ENCODE results near the gene FOXO6. TPM values are rescaled to one million over a fixed set of nuclear protein-coding genes. Genes with fewer than 3 reads are reported as not detected.

Gene FOXO6
- total RNA-seq, 1 donor from 2014 or later, result 5.9 TPM

DNA sequence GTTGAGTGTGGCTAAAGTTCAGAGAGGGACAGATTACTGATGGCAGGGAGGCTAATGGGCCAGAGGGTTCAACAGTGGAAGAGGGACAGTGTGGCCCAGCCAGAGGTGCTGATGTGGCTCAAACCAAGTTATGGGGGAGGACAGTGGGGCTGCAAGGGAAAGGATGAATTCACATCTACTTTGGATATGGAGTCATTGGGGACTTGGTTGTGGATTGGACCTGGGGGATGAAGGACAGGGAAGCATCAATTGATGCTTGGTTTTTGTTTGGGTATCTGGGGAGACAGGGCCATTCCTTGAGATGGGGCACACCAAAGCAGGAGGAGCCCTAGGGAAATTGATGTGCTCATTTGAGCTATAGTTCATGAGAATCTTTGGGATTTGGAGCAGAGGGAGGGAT, 23.3 kb downstream of the FOXO6 start:
- no peak for DNase-seq

DNA sequence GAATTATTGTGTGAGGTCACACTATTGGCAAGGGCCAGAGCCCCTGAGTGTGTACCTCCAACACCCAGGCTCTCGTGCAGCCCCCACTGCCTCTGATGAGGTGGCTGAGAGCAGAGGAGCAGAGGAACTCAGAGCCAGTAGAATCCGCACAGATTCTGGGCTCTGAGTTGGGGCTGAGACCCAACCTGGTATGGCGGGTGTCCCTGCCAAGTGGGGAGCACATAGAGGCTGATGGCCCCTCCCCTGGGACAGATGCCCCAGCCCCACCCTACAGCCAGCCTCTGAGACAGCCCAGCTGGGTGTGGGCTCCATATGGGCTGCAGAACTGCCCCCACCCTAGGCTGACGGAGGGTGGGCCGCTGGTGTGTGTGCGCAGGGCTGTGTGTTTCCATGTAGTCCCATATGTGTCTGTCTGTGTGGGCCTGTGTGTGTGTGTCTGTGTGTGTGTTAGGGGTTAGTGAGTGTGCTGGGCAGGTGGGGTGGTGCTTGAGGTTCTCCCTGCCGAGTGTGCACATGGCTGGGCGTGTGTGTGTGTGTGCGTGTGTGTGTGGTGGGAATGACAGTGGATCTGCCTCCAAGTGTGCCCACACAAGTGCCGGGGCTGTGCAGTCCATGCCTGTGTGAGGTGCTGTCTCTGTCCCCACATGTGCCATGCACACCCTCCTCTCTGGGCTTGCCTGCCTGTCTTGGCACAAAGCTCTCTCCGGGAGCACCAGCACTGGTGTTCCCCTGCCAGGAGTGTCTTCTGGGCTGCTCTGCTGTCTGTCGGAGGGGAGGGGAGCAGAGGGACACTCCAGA, 24.4 kb downstream of the FOXO6 start:
- DNase-seq, result no peak

DNA sequence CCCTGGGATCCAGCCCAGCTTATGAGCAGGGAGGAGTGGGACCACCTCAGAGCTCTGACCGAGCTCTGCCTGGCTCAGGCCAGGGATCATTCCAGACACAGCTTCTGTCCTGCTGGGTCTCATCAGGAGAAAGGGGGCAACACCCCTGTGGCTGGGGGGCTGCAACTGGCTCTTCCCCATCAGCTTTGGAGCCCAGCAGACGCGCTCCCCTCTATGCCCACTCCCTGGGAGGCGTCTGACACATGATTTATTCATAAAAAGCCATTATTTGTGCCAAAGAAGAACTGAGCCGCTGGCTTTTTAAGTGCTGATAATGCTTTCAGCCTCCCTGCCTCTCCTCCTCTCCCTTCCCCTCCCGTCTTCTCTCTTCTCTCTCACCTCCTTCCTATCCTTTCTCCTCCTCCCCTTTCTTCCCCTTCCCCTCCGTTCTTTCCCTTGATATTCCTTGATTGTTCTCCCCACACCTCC, 25.0 kb downstream of the FOXO6 start:
- no peak for DNase-seq

DNA sequence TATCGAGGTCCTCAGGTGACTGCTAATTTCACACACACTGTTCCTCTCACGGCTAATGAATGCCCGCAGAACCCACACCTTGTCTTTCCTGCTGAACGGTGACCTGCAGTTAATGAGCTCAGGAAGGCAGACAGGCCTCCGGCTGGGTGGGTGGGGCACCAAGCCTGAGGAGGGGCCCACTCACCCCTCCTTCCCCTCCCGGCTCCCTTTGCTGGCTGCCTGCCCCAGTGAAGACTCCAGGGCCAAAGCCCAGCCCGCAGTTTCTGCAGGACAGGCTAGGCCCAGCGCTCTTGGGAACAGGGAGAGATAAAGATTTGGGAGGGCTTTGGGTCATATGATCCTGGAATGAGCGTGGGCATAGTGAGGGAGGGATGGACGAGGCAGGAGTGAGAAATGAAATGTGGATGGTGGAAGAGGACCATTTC, 26.4 kb downstream of the FOXO6 start:
- no peak for DNase-seq

DNA sequence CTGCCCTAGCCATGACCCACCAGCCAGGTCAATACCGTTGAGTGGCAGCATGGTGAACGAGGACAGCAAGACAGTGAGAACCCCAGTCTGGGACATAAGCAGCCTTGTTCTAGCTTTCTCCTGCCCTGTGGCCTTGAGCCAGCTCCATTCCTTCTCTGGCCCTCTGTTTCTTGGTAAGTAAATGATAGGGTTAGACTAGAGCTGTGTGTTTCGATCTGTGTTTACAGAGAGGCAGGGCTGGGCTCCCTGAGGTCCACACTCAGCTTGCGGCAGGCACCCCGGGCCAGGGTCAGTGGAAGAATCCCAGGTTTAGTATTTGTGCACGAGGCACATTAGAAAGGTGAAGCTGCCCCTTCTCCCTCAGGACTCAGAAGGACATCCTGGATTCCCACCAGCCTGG, 27.3 kb downstream of the FOXO6 start:
- DNase-seq, result no peak

DNA sequence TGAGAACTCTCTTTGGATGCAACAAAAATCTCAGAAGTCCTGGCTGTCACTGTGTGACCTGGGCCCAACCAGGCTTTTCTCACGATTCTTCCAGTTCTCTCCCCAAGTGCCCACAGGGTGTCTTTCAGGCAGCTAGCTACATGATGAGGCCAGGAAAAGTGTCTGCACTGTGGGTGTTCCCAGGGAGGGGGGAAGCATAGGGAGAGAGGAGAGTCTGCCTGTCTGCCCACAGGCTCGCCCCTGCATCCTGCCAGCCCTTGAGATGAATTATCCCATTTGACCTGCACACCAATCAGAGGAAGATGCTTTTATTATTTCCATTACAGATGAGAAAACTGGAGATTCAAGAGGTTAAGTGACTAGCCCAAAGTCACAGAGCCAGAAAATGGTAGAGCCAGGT, 27.8 kb downstream of the FOXO6 start:
- no peak for DNase-seq

DNA sequence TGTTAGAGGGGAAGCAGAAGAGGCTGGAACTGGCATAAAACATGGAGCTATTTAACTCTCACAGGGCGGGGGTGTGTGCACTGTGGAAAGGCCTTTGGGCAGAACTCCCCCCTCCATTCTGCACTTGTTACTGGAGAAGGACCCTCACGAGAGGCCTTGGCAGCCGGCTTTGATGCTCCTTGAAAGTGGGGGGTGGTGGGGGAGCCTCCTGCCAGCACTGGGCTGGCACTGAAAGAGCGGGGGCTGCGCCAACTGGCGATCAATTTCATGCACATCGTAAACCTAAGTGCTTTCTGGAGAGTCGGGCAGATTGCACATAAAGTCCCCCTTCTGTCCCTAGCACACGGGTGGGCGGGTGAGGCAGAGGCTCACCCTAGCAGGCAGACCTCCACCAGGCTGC, 28.9 kb downstream of the FOXO6 start:
- DNase-seq, result no peak

DNA sequence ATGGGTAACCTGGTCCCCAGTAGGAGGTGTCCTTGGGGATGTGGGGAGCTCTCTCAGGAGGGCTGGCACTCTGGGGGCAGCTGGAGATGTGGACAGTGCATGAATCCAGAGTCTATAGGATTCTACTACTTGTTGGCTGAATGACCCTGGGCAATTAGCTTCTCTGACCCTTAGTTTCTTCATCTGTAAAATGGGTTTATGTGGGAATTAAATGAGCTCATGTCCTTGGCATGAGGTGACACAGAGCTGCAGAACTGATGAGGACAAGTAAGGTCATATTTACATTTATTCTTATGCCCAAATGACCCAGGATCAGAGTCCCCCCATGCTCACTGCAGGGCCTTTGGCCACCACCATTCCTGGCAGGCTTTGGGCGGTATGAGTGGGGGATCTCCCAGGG, 29.3 kb downstream of the FOXO6 start:
- no peak for DNase-seq

DNA sequence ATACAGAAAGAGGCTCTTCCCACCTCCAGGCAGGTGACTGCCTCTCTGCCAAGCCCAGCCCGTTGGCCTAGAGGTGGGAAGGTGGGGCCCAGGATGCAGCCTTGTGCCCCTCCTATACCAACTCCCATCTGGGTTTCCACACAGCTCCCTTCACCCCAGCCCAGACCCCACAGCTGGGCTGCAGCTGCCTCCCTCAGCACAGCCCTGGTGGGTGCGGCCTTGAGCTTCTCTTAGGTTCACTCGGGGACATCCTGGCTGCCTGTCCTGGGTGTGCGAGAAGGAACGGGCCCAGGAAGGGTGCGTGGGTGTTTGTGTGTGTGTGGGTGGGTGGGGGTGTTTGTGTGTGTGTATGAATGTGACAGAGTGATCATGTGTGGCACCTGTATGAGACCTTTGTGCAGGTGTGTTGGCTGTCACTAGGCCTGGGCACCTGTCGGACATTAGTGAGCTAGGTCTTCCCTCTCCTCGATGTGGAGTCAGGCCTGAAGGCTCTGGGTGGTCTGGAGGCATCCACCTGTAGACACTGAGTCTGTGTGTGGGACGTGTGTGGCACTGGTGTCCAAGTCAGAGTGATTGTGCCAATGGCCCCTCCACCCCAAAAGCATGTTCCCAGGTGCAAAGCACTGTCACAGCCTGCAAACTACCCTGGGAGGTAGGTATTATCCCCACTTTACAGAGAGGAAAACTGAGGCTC, 30.7 kb downstream of the FOXO6 start:
- DNase-seq, result no peak

DNA sequence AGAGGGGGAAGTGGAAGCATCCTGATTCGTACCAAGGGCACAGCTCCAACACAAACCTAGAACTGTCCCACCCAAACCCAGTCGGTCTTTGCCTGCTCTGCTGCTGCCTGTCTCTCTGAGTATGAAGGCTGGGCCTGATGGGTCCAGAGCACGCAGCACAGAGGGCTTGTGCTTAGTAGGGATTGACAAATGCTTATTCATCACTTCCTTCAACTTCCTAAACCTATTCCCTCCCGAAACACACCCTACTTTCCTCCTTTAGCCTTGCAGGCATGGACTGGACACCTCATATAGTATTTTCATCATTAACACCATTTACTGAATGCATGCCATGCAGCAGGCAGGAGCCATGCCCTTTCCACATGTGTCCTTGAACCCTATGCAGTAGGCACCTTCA, 31.3 kb downstream of the FOXO6 start:
- DNase-seq, result no peak

DNA sequence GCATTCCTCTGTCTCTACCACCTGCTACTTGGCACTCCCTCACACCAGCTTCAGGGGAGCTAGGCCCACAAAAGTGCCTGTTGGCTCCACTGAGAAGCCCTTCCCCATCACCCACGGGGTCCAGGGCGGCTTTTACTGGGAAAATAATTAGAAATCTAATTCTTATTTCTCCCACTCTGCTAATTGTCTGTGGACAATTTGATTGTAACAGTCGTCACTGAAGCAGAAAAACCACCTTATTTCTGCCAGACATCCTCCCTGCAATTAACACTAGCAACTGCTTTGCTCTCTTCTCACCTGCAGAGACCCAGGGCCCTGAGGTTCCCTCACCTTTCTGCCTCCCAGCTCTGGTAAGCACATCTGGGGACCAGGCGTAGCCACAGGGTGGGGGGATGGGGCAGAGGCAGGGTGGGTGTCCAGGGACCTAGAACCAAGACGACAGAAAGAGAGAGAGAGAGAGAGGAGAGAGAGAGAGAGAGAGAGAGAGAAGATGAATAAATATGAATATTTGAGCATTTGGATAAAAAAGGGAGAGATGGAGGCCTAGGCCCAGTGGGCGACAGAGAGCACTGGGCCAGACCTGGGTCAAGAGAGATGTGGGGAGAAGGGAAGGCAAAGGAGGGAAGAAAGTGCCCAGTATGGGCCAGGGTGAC, 32.6 kb downstream of the FOXO6 start:
- no peak for DNase-seq

DNA sequence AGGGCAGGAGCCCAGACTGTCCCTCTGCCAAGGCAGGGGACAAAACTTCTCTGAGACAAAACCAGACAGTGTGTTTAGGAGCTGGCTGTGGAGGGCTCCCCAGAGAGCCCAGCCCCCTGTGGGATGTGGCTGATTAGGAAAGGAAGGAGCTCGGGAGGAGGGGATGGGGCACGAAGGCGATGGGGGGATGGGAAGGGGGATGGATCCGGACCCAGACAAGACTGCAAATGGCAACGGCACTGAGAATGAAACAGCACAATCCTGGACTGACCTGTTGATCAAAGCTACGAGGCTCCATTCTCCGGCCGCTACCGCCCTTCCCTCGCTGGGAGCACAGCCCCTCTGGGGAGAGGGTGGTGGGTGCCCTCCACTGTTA, 33.1 kb downstream of the FOXO6 start:
- DNase-seq, result no peak

DNA sequence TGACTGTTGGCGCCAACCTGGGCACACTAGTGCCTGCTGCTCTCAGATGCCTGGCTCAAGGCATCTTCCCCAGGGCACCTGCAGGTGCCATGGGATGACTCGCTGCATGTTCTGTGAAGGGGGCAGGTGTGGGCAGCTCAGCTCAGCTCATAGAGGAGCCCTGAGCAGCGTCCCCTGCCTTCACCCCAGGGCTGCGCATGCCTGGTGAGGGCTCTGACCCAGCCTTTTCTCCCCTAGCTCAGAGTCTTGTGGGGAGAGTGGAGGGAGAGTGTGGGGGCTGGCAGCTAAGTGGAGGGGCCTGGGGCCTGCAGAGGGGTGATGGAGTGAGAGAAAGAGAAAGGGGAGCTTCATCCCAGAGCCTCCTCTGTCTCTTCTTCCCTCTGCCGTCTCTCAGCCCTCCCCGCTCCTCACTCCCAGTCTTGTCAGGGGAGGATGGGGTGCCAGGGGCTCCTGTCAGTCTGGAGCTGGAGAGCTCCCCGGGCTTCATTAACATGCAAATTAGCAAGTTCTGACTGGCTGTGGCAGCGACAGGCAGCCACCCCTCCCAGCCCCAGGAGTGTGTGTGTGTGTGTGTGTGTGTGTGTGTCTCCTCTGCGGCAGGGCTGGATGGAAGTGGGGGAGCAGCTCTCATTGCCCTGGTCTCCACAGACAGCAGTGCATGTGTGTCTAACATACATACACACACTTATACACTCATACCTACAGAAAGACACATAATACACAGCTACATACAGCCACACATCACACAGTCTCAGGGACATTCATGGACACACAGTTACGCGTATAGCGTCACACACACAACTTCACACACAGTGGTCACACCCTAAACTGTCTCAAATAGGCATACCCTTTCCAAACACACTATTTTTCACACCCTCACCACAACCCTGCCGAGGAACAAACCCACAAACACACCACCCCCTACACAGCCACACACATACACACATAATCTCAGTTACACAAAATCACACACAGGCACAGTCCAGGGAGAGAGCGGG, 34.0 kb downstream of the FOXO6 start:
- DNase-seq, result peak; percentile 39

DNA sequence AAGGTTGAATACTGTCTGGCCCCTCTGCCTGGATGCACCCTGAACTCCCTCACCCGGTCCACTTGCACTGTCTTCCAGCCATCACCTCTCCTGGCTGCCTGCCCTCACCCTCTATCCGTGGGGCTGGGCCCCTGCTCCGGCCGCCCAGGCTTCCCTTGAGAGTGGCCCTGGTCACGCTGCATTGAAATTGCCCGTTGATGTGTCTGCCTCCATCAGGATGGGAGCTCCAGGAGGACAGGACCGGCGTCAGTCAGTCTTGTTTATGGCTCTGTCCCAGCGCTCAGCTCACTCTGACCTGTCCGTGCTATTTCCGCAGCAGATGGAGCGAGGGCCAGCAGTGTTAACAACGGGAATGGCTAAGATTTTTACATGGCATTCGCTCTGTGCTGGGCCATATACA, 34.9 kb downstream of the FOXO6 start:
- DNase-seq, result no peak

DNA sequence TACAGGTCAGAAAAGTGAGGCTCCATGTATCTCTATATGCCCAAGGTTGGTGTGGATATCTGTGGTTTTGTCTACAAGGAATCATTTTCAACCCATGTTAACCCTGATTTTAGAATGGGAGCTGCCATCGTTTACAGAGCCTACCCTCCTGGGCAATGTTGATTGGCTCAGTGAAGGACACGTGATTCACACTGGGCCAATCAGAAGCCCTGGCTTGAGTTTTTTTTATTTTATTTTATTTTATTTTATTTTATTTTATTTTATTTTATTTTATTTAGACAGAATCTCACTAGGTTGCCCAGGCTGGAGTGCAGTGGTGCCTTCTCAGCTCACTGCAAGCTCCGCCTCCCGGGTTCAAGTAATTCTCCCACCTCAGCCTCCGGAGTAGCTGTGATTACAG, 35.8 kb downstream of the FOXO6 start:
- no peak for DNase-seq

DNA sequence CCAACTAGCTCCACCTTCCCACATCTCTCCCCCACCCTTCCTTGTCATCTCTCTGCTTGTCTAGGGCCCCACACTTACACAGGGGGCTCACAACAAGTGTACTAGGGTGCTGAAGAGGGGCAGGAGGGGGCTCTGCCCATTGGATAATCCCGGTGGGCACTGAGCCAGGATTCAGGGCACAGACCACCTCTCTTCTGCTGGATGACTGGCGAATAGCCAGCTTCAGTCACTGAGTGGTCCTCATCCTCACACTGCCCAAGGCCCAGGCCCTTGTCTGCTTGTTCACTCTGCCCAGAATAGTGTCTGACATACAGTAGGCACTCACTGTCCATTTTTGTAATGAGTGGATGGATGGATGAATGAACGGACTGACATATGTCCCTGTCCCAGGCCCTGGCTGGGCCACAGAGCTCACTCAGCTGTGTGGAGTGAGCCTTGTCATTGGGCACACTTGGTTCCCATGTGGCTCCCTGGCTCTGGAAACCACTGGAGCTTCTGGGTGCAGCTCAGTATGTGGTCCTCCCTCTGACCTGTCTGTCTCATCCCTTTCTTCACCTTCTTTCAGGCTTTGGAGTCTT, 36.6 kb downstream of the FOXO6 start:
- DNase-seq, result no peak

DNA sequence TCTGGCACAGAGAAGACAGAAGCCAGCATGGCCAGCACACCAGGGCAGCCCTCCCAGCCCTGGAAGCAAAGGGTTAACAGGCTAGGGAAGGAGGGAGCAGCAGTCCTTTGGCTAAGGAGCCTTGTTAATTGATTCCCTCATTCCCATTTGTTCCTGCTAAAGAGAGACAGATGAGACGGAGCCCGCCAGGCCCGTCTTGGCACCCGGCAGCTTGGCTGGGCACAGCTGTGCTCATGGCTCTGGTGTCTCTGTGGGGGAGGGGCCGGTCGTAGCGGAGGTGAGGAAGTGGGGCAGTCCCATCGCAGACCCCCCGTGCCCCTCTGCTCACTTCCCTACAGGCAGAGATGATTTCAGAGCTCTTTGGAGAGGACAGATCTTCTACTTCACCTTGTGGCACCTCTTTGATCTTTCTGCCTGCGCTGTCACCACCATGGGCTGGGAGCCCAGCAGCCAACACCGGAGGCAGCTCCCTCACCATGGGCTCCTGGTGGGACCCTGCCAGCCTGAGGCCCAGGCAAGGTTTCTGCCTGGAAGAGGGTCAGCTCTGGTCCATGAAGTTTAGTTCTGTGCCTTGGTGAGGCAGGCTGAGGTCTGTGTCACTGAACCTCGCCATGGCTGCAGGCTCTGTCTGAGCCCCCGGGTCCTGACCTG, 38.0 kb downstream of the FOXO6 start:
- DNase-seq, result no peak

DNA sequence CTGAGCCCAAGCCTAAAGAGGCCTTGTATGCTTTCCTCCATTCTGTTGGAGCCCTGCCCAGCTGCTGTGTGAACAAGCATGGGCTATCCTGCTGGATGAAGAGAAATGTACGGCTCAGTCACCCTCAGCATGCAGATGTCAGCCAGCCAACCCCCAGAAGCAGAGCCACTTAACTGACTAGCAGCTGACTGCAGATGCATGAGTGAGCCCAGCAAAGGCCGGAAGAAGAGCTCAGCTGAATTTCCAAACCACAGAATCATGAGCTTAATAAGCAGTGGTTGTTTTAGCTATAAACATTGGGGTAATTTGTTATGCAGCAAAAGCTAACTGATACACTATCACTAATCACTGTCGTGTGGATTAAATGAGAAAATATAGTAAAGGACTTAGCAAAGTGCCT, 39.0 kb downstream of the FOXO6 start:
- no peak for DNase-seq

DNA sequence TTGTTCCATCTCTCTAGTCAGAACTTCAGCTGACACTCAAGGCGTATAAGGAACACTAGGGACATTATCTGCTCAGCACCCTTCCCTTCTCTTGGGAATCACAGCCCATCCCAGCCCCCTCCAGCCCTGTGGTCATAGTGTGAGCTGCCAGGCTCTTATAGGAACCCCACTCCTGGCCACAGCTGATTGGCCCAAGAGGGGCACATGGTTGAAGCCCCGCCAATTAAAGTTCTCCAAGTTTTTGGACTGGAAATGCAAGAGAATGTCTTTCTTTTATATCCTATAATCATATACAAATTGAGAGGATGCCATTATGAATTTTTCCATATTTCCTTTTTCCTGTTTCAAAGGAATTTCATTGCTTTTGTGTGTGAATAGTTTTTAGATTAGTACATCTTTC, 40.7 kb downstream of the FOXO6 start:
- DNase-seq, result no peak

DNA sequence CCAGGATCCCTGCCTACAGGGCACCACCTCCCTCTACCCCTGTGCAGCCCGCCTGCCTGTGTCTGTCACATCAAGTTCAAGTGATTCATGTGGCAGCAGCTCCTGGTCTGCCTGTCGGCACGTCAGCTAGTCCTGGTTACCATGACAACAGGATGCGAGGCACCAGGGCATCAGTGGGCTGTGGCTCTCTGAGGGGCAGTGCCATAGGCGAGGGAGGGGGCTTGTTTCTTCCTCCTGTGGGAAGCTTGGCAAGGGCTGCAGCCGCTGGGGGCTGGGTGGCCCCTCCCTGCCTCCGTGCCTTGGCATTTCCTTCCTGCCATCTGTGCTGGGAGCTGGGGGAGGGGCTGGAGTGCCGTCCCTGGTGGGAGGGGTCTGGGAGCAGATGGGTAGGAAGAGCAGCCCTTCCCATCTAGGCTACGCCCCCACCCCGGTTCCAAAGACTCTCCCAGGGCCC, 43.1 kb downstream of the FOXO6 start:
- peak; percentile 22 for DNase-seq

DNA sequence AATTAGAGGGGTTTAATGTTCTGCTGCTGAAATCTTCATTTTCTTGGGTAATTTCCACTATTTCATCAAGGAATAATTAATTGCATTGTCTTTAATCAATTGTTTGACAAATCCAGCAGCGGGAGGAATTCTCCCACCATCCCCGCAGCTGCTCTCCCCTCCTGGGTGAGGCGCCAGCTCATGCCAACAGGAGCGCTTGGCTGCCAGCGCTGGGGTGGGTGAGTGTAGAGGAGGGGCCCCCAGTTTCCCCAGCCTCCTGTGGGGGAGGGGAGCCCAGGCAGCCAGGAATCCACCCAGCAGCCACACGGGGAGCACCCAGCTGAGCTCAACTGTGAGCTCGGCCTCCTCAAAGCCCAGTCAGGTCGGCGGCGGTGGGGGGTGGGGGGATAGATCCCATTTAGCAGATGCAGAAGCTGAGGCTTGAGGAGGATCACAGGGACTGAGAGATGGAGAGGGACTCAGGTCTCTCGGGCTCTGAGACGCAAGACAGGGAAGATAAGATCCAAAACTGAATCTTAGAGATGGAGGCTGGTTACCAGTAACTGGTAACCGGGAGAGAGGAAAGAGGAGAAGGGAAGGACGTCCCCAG, 46.5 kb downstream of the FOXO6 start:
- no peak for DNase-seq
